ENCODE measurements around the gene BNIPL.
A peak's percentile ranks its signal among the peaks of the same experiment; 100 is the strongest.

Gene BNIPL

GRCh38 chr1:151060007-151060656 is 23.7 kb downstream of the BNIPL start, which contains the start of gene MLLT11:
Gene MLLT11 (plus strand): TSS chr1:151060397. CDS start chr1:151067225, 6,828 bp downstream.
- peak; percentile 96 for DNase-seq

- DNase-seq, result no peak
Observed at GRCh38 chr1:151060657-151061421, 24.5 kb downstream of the BNIPL start.

DNA sequence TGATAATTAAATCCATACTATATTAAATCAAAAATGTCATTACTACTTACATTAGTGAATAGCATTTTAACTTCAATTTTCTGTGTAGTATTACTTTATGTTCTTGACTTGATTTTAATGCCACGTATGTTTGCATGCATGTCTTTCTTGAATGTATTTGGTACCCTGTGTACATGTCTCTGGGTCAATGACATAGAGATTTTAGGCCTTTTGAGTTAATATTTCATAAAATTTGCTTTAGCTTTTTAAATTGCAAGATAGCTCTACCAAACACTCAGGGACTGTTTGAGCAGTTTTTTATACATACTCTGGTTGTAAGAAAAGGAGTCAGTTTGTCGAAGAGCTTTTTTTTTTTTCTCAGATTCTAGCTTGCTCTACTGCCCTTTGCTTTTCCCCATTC is 25.3 kb downstream of the BNIPL start:
- DNase-seq, result no peak

DNA sequence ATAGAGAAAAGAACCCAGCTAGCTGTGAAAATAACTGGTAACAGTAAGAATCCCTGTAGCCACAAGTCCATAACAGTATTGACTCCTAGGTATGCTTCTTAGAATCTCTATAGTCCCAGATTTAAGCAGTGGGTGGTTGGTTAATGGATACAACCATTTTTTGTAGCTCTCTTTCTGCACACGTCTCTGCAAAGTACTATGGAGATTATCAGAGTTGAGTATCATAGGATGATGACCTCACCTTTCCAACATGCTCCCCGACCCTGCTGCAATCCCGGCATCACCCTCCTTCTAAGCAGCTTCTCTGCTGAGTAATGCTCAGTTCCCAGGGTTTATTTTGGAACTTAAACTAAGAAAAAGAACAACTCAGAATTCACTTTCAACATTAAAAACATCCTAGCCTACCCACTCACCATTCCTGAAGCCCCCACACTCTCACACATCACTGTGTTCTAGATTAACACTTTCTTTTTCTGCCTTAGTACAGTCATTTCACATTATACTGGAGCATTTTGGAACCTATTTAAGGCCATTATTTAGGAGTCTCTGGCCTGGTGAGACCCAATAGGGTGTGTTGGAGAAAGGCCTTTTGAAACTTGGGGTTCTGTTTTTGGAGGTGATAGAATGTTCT is 26.5 kb downstream of the BNIPL start:
- no peak for DNase-seq

DNA sequence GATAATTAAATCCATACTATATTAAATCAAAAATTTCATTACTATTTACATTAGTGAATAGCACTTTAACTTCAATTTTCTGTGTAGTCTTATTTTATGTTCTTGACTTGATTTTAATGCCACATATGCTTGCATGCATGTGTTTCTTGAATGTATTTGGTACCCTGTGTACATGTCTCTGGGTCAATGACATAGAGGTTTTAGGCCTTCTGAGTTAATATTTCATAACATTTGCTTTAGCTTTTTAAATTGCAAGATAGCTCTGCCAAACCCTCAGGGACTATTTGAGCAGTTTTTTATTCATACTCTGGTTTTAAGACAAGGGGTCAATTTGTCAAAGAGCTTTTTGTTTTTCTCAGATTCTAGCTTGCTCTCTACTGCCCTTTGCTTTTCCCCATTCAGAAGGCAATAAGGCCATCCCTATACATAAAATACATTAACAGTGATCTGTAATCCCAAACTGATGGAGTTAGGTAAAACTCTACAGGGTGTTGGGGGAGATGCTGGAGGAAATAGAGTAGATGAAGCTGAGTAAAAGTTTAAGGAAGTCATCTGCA is 28.8 kb downstream of the BNIPL start:
- no peak for DNase-seq

- DNase-seq, result no peak
Observed at GRCh38 chr1:151067185-151067584, 30.8 kb downstream of the BNIPL start.

- DNase-seq, result no peak
Observed at GRCh38 chr1:151069103-151069486, 32.7 kb downstream of the BNIPL start.

DNA sequence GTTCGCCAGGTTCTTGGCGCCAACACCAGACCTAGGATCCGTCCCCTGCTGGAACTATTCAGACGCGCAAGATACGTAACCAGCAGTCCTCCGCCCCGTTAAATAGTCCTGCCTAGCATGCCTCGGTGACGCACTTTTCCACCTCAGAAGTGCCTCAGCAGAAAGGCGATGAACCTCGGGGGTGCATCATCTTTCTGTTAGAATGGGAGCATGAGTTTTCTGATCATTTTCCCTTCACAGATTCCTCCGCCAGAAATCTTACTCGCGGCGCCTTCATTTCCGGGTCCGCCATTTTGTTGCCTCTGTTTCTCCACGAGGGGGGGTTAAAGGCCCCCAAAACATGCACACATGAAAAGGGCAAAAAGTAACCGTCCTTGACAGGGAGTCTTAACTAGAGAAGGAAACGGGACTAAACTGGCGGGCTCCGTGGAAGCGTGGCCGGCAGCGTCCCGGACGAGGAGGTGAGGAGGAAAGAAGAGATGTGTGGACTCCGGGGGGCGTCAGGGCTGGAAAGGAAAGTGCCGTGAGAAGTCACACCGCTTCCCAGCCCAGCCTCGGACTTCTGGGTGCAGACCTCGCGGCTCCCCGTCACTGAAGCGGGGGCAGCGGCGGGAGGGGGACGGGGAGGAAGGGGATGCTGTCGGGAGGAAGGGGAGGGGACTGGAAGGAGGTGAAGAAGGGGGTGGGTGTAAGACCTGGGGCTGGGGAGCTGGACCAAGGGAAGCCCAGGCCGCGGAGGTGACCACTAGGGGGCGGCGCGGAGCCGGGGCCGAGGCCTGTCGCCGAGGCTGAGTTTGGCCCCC is 34.3 kb downstream of the BNIPL start, which contains the start of gene GABPB2:
GABPB2 (plus strand) TSS at position 288 of the 803 bp plus-strand sequence. CDS start 17,429 bp downstream, outside the sequence.
- DNase-seq, result peak; percentile 94

DNA sequence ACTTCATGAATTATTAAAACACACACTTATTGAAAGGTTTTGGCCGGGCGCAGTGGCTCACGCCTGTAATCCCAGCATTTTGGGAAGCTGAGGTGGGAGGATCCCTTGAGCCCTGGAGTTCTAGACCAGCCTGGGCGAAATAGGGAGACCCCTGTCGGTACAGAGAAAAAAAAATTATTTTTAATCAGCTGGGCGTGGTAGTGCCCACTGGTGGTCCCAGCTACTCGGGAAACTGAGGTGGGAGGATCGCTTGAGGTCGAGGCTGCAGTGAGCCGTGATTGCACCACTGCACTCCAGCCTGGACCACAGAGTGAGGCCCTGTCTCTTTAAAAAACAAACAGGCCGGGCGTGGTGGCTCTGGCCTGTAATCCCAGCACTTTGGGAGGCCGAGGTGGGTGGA is 35.8 kb downstream of the BNIPL start:
- DNase-seq, result peak; percentile 32

GRCh38 chr1:151085953-151086559 is 49.7 kb downstream of the BNIPL start:
- DNase-seq, result no peak

All from islet precursor cell (in vitro differentiated cells).